ENCODE data around the gene PDZK1.
A peak's percentile ranks its signal among the peaks of the same experiment; 100 is the strongest.
"Not testable (repeated sequence)": the region's sequence is repeated elsewhere in the genome, so short reads cannot be mapped to it uniquely, and the experiment has no call there.

Gene PDZK1

DNA sequence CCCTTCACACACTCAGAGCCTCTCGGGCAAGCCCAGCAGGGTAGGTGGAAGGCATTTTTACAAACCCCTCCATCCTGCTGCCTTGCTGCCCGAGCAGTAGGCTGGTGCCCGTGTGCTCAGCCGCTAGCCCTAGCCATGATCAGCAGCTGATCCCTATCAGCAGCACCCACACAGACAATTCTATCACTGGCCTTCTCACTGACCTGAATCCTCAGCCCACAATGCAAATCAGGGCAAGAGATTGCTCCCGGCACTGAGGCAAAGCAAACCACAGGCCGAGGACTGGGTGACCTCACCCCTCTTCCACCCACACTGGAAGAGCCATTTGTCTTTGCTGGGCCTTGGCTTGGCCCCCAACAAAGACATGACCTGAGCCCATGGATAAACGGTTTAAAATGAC lies 895 bp upstream of the PDZK1 start:
- no peak for DNase-seq

- DNase-seq: no peak
Measured at GRCh38 chr1:145706086-145706664, 993 bp downstream of the PDZK1 start.

- no peak for DNase-seq
Measured at GRCh38 chr1:145705622-145706021, 1.5 kb downstream of the PDZK1 start.

DNA sequence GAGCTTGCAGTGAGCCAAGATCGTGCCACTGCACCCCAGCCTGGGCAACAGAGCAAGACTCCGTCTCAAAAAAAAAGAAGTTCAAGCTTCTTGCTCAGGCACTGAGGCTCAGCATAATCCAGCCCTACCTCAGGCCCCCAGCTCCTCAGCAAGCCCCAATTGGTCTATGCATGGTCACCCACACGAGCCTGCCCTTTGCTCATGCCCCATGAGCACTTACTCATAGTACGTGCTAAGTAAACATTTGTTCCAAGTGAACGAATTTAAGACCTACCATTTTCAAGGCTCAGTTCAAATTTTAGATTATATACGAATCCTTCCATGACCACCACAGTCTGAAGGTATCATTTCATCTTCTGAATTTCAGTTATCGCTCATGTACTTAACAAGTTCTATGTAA lies 4.3 kb downstream of the PDZK1 start:
- DNase-seq: no peak

GRCh38 chr1:145702052-145702451 lies 5.1 kb downstream of the PDZK1 start:
- no peak for DNase-seq

DNA sequence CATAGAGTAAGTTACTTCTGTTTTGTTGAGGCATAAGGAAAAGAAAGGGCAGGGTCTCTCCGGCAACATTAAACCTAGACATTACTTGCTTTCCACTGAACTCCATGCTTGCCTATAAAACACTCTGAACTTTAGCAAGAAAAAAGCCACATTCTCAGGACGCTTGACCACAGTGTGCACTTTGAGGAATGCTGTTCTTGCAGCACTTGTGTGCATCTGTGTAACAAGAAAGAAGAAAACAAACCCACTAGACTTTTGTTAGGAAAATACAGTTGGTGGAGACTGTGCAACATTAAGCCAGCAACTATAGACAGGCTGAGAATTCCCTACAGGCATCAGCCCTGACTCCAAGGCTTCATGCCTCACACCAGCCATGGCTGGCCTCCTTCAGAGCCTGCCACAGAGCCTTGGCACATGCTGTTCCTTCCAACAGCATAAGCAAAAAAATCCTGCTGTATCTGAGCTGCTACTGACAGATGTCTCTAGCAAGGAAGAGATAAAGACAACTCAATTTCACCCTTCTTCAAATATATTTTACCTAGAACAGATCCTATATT lies 5.8 kb downstream of the PDZK1 start:
- DNase-seq: no peak

DNA sequence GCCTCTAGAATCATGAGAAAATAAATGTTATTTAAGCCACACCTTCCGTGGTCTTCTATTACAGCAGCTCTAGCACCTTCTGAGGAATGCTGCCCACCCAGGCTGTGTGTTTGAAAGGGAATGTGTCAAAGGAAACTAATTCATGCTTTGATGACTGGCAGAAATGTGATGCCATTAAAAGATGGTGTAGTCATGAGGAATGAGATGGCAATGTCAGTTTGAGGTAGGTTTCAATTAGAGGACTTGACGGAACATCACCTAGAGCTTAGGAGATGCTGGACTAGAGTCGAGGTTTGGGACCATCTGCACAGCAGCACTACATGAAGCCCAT lies 10.6 kb downstream of the PDZK1 start:
- DNase-seq: no peak

- no peak for DNase-seq
Measured at GRCh38 chr1:145695821-145696629, 11.1 kb downstream of the PDZK1 start.

- no peak for DNase-seq
Measured at GRCh38 chr1:145692785-145693443, 14.3 kb downstream of the PDZK1 start.

DNA sequence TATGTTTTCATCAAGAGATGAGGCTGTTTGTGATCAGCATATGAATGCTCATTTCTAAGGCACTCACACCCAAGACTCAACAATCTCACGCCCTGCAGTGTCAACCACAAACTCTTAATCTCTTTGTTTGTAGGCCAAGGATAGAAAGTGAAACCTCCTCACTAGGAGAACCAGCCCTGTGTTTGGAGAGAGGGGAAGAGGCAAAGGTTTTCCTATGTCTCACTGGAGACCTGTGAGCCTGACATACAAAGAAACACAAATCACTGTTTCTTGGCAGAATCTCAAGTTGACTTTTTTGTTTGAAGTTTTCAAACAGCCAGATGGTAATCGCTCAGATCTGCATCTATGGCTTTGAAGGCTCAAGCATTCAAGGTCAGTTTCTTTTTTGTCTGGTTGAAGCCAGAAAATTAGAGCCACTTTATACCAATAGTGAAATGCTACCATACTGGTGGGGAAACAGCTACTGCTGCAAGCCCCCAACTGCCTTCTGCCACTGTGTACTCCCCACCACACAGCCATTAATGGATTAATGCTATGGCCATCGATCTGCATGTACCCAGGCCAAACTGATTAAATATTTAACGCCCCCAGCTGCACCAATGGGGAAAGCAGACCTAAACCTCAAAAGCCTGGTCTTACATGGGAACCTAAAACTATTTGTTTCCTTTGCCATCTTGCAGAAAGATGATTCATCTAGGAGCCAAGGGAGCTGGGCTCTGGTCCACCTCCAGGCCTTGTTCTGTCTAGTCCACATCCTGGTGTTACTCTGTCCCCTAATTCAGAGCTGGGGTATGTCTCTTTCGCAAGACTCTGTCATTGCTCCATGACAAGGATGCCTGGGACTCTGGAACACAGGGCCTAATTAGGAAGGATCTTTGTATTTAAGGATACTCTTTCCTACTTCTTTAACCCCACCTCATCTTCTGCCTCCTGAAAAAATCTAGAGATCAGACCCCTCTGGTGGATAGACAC lies 16.3 kb downstream of the PDZK1 start:
- DNase-seq: peak; percentile 6

DNA sequence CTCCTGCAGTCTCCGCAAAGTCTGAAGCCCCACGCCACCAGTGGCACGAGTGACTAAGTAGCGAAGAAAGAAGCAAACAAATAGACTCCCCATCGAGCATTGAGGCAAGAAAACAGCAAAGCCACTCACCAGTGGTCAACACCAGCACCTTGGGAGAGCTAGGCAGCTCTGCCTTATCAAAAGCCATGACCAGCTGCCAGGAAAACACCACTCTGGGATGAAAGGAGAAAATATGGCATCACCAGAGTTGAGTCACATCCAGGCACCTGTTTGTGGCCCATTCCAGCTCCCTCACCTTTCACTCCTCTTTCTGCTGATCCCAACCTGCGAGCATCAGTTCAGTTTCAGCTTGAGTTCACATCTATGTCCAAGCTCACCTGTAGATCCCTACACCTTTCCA lies 17.2 kb downstream of the PDZK1 start:
- no peak for DNase-seq

DNA sequence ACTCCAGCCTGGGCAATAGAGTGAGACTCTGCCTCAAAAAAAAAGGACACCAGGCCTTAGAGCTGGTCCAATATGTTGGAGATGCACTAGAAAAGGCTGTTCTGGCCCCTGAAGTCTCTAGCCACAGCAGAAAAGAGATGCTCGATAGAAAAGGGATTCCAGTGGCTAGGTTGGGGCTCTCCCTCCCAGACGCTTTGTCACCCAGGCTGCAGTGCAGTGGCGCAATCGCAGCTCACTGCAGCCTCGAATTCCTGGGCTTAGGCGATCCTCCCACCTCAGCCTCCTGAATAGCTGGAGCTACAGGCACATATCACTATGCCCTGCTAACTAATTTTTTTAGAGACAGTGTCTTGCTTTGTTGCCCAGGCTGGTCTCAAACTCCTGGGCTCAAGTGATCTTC lies 18.2 kb downstream of the PDZK1 start:
- no peak for DNase-seq

GRCh38 chr1:145688328-145688727 lies 18.8 kb downstream of the PDZK1 start:
- DNase-seq: no peak

DNA sequence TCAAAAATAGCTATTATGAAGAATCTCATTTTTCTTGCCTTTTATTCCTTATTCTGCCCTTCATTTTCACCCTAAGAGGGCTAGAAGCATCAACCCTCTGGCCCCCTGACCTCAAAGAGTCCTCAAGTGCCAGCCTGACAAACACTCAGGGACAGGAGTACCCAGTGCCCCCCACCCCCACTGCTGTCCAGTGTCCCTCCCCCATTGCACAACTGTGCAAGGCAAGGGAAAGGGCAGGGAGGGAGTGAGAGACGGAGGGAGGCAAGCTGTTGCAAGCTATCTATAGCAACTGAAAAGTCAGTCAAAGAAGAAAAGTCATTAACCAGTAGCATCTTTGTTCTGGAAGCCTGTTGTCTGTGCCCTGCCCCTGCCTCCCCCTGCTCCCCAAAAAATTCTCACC lies 21.1 kb downstream of the PDZK1 start:
- not testable (repeated sequence) for DNase-seq

DNA sequence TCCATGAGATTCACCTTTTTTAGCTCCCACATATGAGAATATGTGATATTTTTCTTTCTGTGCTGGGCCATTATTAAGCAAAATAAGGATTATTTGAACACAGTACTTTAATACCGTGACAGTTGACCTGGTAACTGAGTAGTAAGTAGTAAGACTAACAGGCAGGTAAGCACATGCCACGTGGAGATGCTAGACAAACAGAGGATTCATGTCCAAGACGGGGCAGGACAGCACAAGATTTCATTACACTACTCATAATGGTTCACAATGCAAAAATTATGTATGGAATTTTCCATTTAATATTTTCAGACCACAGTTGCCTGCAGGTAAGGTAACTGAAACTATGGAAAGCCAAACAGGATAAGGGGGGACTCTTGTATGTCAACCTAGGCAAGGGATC lies 22.3 kb downstream of the PDZK1 start:
- DNase-seq: not testable (repeated sequence)

GRCh38 chr1:145673217-145673616 lies 34.0 kb downstream of the PDZK1 start:
- DNase-seq: not testable (repeated sequence)

- not testable (repeated sequence) for DNase-seq
Measured at GRCh38 chr1:145670995-145671745, 36.0 kb downstream of the PDZK1 start.

DNA sequence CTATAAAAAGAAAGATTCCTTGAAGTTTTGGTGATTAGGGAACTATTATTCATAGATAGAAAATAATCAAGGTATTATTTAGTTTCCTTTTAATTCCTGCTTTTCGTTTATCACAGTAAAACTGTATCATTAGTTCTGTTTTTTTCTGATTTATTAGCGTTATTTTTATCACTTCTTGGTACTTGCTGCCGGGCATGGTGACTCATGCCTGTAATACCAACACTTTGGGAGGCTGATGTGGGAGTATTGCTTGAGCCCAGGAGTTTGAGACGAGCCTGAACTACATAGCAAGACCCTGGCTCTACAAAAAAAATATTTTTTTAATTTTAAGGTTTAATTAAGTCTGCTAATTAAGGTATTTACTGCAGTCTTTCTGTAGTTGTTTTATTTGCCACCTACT lies 42.2 kb downstream of the PDZK1 start:
- DNase-seq: not testable (repeated sequence)

DNA sequence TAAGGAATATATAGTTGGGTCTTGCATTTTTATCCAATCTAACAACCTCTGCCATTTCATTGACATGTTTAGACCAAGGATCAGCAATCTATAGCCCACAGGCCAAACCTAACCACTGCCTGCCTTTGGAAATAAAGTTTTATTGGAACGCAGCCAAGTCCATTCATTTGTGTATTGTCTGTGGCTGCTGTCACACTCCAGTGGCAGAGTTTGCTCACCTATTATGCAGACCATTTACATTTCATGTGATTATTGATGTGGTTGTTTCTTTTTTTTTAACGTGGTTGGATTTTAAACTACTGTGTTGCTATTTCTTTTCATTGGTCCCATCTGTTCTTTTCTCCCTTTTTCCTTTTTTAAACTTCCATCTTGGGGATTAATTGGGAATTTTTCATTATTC lies 44.7 kb downstream of the PDZK1 start:
- DNase-seq: not testable (repeated sequence)

DNA sequence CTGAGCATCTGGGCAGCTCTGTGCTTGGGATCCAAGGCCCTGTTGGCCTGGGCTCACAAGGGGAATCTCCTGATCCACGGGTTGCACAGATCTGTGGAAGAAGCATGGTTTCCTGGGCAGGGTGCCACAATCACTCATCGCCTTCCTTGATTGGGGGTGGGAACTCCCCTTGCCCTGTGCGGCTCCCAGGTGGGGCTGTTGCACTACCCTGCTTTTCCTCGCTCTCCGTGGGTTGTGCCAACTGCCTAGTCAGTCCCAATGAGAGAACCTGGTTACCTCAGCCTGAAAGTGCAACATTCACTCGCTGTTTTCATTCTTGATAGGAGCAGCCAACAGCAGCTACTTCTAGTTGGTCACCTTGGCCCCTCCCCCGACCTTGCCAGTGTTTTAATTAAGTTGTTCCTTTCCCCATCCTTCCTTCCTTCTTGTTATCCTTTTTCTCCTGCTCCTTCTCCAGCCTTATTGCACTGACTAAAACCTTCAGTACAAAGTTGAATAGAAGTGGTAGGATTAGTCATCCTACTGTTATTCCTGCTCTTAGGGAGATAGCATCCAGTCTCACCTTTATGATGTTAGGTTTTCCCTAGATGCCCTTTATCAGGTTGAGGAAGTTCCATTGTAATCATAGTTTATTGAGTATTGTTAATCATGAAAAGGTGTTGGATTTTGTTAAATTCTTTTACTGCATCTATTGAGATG lies 50.8 kb downstream of the PDZK1 start:
- not testable (repeated sequence) for DNase-seq

GRCh38 chr1:145643990-145644389 lies 63.2 kb downstream of the PDZK1 start:
- DNase-seq: not testable (repeated sequence)

Measured in CD4-positive, alpha-beta T cell treated with Interferon gamma for 1 hour (primary cell).